GOT3 (cell line): ENCODE results near the gene EOMES.

Source experiments
- DNase-seq: peaks from one replicate; lab custom pipeline; 2025; ENCODE audit warnings: mixed read lengths; lab: John Stamatoyannopoulos, UW

EOMES gene

DNA sequence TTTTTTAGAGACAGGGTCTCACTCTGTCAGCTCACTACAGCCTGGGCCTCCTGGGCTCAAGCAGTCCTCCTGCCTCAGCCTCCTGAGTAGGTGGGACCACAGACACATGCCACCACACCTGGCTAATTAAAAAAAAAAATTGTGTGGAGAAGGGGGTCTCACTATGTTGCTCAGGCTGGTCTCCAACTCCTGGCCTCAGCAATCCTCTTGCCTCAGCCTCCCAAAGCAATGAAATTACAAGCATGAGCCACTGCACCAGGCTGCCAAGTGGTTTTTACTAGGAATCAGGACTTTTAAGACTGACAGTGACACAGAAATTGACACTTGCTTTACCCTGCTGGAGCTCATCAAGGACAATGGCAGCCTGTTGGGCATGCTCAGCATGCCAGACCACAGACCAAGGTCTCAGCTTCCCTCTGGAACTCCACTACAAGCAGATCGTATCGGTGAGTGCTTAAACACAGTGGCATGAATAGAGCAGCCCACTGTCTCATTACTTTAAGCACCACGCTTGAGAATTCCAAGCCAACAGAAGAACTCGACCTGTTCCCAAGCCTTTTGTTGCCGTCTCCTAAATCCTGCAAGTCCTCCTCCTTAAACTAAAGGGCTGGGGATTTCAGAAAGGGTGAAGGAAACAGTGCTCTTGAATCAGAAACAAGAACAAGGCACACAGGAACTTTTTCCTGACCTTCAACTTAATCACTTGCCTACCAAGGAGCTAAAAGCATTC, 41.4 kb downstream of the EOMES start:
- DNase-seq: no peak

DNA sequence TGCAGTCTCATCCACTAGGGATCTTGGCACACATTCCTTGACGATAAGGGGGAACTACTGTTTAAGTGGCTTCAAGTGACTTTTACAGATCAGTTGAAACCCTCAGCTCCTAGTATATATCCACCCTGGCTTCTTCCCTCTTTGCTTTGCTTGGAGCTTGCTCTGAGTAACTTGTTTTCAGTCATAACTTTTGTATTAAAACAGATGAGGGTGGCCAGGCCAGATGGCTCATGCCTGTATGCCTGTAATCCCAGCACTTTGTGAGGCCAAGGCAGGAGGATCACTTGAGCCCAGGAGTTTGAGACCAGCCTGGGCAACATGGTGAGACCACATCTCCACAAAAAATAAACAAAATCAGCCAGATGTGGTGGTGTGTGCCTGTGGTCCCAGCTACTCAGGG, 42.4 kb downstream of the EOMES start:
- DNase-seq: no peak

DNA sequence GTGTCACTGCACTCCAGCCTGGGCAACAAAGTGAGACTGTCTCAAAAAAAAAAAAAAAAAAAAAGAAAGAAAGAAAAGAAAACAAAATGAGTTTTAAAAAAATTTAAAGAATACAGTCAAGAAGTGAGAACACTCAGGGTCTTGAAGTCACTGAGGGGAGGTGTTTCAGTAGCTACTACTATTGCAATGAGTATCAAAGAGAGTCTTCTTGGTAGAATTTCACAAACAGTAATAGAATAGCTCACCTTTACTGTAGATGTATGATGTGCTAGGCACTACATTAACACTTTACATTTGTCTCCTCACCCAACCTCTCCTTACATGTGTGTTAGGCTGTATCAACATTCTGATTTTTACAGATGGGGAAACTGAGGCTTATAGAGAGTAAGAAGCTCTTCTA, 43.9 kb downstream of the EOMES start:
- DNase-seq: no peak

DNA sequence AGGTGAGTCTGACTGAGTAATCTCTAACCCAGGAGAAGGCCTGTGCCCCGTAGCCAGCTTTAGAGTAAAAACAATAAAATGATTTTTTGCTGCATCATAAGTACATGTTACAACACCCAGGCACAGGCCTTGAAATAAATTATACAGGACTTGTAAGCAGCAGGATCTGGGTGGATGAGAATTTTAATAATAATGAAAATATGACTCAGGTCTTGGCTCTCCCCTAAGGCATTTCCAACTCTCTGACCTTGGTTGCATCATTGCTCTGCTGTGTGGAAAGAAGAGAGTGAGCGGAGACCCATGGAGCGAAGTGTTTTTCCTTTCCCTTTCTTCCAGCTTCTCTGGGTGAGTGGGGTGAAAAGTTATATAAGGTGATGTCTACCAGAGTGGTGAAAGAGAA, 44.6 kb downstream of the EOMES start:
- no peak for DNase-seq

DNA sequence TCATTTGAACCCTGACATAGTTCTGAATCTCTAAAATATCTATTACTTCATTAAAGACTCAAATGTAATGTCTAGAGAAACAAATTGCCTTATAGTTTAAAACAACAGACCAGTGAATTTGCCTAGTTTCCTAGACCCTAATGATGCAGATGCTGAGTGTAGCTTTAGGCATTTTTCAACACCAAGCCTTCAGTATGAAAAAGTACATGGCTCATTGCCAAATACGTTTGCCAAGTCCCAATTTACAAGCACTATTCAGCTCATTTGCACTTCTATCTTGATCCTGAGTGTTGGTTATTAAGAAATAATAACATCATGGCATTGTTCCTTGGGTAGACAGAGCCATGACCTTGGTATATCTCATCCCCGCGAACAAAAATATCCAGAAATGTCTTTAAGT, 46.8 kb downstream of the EOMES start:
- no peak for DNase-seq

DNA sequence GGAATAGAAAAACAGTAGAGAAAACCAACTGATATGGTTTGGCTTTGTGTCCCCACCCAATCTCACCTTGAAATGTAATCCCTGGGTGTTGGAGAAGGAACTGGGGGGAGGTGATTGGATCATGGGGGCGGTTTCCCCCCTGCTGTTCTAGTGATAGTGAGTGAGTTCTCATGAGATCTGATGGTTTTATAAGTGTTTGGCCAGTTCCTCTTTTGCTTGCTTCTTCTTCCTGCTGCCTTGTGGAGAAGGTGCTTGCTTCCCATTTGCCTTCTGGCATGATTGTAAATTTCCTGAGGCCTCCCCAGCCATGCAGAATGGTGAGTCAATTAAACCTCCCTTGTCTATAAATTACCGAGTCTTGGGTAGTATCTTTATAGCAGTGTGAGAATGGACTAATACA, 48.4 kb downstream of the EOMES start:
- DNase-seq: no peak

DNA sequence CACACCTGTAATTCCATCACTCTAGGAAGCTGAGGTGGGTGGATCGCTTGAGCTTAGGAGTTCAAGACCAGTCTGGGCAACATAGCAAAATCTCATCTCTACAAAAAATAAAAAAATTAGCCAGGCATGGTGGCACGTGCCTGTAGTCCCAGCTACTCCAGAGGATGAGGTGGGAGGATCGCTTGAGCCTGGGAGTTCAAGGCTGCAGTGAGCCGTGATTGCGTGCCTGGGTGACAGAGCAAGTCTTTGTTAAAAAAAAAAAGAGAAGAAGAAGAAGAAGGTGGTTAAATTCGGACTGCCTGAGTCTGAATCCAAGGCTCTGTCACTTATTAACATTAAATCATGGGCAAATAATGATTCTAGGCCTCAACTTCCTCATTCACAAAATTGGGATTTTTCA, 51.0 kb downstream of the EOMES start:
- DNase-seq: no peak

DNA sequence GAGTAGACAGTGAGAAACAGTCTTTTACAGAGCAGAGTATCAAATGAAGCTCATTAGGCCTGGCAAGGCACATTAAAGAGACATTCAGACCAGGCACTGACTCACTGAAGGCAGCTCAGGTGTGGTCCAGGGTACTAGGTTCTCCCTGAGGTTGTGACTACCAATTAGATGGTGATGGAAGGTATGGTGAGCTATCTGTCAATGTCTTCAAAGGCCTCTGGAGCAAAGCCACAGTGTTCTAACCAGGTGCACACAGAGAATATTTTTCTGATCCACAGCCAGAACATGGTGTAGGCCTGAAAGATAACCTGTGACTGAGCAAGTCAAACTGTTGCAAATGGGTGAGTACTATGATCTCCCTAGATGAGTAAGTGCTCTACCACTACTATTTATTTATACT, 51.5 kb downstream of the EOMES start:
- DNase-seq: no peak

DNA sequence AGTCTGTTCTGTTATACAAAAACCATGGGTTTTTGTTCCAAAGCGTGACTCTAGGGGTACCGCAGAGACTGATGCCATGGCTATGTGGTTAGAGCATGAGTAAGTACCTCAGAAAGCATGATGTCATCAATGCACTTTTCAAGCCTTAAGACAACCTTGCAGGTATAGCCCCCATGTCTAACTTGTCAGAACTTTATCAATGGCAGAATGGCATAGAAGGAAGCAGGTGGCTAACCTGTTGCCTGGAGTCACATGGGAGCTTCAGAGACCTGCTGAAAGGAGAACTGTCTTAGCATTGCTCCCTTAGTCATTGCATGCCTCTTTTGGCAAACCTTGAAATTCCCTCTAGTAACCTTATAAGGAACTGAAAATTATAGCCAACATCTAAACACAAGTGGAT, 52.5 kb downstream of the EOMES start:
- DNase-seq: no peak

DNA sequence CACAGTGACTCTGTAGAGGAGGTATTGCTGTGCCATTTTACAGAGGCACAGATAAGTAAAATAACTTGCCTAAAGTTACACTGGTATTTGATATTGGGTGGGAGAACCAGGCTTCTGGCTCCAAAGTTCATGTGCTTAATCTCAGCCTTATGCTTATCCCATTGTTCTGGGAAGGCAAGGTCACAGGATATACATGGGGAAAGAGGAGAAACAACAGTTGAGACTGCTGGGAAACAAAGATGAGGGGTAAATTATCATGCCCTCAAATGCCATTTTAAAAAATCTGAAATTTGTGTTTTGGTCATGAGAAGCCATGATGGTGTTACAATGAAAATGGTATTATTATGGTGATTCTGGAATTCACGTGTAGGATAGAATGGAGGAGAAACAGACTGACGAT, 54.4 kb downstream of the EOMES start:
- no peak for DNase-seq

DNA sequence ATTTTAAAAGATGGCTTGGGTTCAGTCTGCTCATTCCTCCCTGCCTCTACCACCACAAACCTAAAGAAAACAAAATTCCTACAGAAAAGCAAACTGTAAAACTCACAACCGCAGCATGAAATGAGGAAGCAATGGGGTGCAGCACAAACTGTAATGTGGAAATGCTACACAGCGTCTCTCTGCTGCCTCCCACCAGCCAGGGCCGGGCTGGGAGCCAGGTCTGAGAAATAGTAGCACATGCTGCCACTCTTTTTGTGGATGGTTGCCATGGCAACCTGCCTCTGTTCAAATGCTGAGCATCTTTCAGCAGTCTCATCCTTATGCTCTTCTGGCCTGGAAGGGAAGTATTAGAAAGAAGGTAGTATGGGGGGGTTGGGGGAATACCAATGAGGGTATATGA, 55.4 kb downstream of the EOMES start:
- no peak for DNase-seq

DNA sequence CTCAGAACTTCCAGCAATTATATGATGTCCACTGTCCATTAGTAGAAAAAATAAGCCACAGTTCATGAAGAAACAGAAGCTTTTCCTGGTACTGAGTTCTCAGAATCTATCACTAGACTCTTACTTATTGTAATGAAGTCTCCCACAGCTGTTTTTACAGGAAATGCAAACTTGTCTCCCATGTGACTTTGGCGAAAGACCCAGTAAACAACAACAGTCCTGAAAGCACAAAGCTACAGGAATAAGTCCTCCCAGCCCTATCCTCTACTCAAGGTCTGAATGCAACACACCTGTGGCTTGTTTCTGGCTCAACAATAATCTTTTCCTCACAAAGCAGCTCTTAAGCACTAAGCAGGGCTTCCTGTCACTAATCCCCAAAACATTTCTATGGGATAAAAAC, 55.9 kb downstream of the EOMES start:
- DNase-seq: no peak
